NCI-H2081 treated with DMSO at 0.1 percent for 48 hours (cell line): ENCODE data around the gene SCN5A.

Experiments
- DNase-seq: peaks from one replicate; lab custom pipeline; 2025; lab: John Stamatoyannopoulos, UW

SCN5A gene

GRCh38 chr3:38622336-38622735, 27.2 kb downstream of the SCN5A start:
- DNase-seq, result no peak

GRCh38 chr3:38620236-38620635, 29.3 kb downstream of the SCN5A start:
- no peak for DNase-seq

- no peak for DNase-seq
Measured at GRCh38 chr3:38618343-38618742, 31.1 kb downstream of the SCN5A start.

- DNase-seq, result no peak
Measured at GRCh38 chr3:38617586-38617985, 31.9 kb downstream of the SCN5A start.

- no peak for DNase-seq
Measured at GRCh38 chr3:38617137-38617536, 32.4 kb downstream of the SCN5A start.

GRCh38 chr3:38616658-38617057, 32.8 kb downstream of the SCN5A start:
- no peak for DNase-seq

GRCh38 chr3:38616111-38616510, 33.4 kb downstream of the SCN5A start:
- no peak for DNase-seq

GRCh38 chr3:38614651-38615352, 34.7 kb downstream of the SCN5A start:
- DNase-seq, result no peak

- no peak for DNase-seq
Measured at GRCh38 chr3:38614091-38614490, 35.4 kb downstream of the SCN5A start.

- no peak for DNase-seq
Measured at GRCh38 chr3:38613426-38613825, 36.1 kb downstream of the SCN5A start.

GRCh38 chr3:38611866-38612265, 37.6 kb downstream of the SCN5A start:
- DNase-seq, result no peak

GRCh38 chr3:38610934-38611333, 38.6 kb downstream of the SCN5A start:
- no peak for DNase-seq

GRCh38 chr3:38610436-38610835, 39.1 kb downstream of the SCN5A start:
- no peak for DNase-seq

- no peak for DNase-seq
Measured at GRCh38 chr3:38609386-38610111, 39.9 kb downstream of the SCN5A start.

GRCh38 chr3:38608961-38609360, 40.5 kb downstream of the SCN5A start:
- no peak for DNase-seq

- no peak for DNase-seq
Measured at GRCh38 chr3:38608086-38608775, 41.3 kb downstream of the SCN5A start.

- no peak for DNase-seq
Measured at GRCh38 chr3:38606561-38606960, 42.9 kb downstream of the SCN5A start.

GRCh38 chr3:38605981-38606380, 43.5 kb downstream of the SCN5A start:
- DNase-seq, result no peak

GRCh38 chr3:38604246-38604645, 45.2 kb downstream of the SCN5A start:
- DNase-seq, result no peak

- no peak for DNase-seq
Measured at GRCh38 chr3:38603731-38604131, 45.8 kb downstream of the SCN5A start.

GRCh38 chr3:38602576-38603250, 46.8 kb downstream of the SCN5A start:
- no peak for DNase-seq

GRCh38 chr3:38601956-38602550, 47.4 kb downstream of the SCN5A start:
- no peak for DNase-seq
